ENCODE measurements around the gene UPK2. TPM values are rescaled to one million over a fixed set of nuclear protein-coding genes. Genes with fewer than 3 reads are reported as not detected.

UPK2 gene
- total and polyA plus RNA-seq, 2 of the 13 experiments (the other 11 are each of a cell fraction or from before 2014, with no cell fraction given), result not detected

- TF ChIP-seq FOXC1 (CRISPR knock-in tag; IDR thresholded peaks at IDR 0.05; ENCODE audit: borderline replicate concordance), result no peak
- no peak for TF ChIP-seq FOXP1 (IDR thresholded peaks at IDR 0.05)
- TF ChIP-seq FOXP1 (CRISPR knock-in tag; IDR thresholded peaks at IDR 0.05), result no peak
- no peak for TF ChIP-seq KDM4B (CRISPR knock-in tag; IDR thresholded peaks at IDR 0.05)
- TF ChIP-seq, protein P1, sequence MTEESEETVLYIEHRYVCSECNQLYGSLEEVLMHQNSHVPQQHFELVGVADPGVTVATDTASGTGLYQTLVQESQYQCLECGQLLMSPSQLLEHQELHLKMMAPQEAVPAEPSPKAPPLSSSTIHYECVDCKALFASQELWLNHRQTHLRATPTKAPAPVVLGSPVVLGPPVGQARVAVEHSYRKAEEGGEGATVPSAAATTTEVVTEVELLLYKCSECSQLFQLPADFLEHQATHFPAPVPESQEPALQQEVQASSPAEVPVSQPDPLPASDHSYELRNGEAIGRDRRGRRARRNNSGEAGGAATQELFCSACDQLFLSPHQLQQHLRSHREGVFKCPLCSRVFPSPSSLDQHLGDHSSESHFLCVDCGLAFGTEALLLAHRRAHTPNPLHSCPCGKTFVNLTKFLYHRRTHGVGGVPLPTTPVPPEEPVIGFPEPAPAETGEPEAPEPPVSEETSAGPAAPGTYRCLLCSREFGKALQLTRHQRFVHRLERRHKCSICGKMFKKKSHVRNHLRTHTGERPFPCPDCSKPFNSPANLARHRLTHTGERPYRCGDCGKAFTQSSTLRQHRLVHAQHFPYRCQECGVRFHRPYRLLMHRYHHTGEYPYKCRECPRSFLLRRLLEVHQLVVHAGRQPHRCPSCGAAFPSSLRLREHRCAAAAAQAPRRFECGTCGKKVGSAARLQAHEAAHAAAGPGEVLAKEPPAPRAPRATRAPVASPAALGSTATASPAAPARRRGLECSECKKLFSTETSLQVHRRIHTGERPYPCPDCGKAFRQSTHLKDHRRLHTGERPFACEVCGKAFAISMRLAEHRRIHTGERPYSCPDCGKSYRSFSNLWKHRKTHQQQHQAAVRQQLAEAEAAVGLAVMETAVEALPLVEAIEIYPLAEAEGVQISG (CRISPR knock-in tag; IDR thresholded peaks at IDR 0.05), result peak; percentile 55; the same call in 1 of the 2 replicates
- no peak for TF ChIP-seq ZNF138 (CRISPR knock-in tag; IDR thresholded peaks at IDR 0.05; ENCODE audit: low read depth)
- no peak for TF ChIP-seq MTA3 (CRISPR knock-in tag; IDR thresholded peaks at IDR 0.05)
- TF ChIP-seq KMT2A (CRISPR knock-in tag; IDR thresholded peaks at IDR 0.05), result no peak; the same call in 1 of the 2 replicates
- TF ChIP-seq TBP (CRISPR knock-in tag; IDR thresholded peaks at IDR 0.05), result no peak
- TF ChIP-seq SMAD3 (CRISPR knock-in tag; IDR thresholded peaks at IDR 0.05), result no peak
- no peak for TF ChIP-seq NFE2L1 (CRISPR knock-in tag; IDR thresholded peaks at IDR 0.05; ENCODE audit: borderline replicate concordance)
- TF ChIP-seq RNF219 (CRISPR knock-in tag; IDR thresholded peaks at IDR 0.05), result no peak
- no peak for TF ChIP-seq FIP1L1 (IDR thresholded peaks at IDR 0.05; ENCODE audit: borderline replicate concordance, insufficient read depth, low read depth, low read length)
- TF ChIP-seq ZSCAN30 (CRISPR knock-in tag; IDR thresholded peaks at IDR 0.05), result no peak
- TF ChIP-seq CEBPB (IDR thresholded peaks at IDR 0.05; ENCODE audit: borderline replicate concordance, low read depth, low read length), result no peak
- no peak for TF ChIP-seq ZNF496 (CRISPR knock-in tag; IDR thresholded peaks at IDR 0.05; ENCODE audit: insufficient replicate concordance)
- peak; percentile 51 for TF ChIP-seq UBTF (CRISPR knock-in tag; IDR thresholded peaks at IDR 0.05)
- no peak for TF ChIP-seq PHB2 (IDR thresholded peaks at IDR 0.05; ENCODE audit: partially characterized antibody)
- TF ChIP-seq ZNF83 (CRISPR knock-in tag; IDR thresholded peaks at IDR 0.05; ENCODE audit: borderline replicate concordance), result no peak
- no peak for TF ChIP-seq ZNF770 (CRISPR knock-in tag; IDR thresholded peaks at IDR 0.05)
These were observed 31.2 kb upstream of the UPK2 start (continued) for GRCh38 chr11:118924591-118925585.

All from HepG2 (cell line).